ENCODE measurements around the gene RPS18. TPM values are rescaled to one million over a fixed set of nuclear protein-coding genes. Genes with fewer than 3 reads are reported as not detected.

The RPS18 gene
- total RNA-seq, 2 experiments from 2014 or later = 5,497 to 5,551 TPM

DNA sequence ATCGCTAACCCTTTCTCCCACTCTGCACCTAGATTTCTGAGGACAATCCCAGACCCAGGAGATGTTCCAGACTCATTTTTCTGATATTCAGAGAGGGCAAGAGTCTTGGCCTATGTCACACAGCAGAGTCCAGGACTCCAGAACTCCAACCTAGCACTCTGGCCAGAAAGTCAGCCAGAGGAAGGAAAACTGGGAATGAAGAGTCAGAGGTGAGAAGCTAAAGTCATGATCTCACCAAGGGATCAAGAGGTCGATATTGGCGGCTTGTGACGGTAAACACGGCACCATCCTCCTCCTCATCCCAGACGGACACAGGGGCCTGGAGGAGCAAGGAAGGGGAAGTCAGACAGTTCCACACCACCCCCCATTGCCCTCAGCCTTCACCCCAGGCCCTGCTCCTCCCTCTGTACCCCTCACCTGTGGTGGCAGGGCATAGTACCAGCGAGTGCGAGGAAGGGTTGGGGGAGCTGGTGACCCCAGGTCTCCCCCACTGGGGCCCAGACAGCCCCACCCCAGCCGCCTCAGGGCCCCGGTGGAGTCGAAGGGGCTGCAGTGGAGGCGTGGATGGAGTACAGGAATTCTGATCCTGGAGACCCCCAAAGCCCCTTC lies 25.0 kb downstream of the RPS18 start:
- DNase-seq = no peak
- intact Hi-C loops (cut with micrococcal nuclease) = no loop called here
- CTCF ChIA-PET = no interaction called here
- Mint-ChIP-seq H3K4me1 (ENCODE audit: low read depth) (peaks cover 25% of the 10 kb centered on the region), H3K27ac (peak overlapping the region; percentile 4), H3K36me3 (ENCODE audit: low read depth) (peaks cover 19% of the 10 kb centered on the region), H3K9me3 (no peaks in the 10 kb centered on the region), H3K27me3 (ENCODE audit: low read depth) (no peaks in the 10 kb centered on the region), H3K4me3 (no peak overlapping the region)

DNA sequence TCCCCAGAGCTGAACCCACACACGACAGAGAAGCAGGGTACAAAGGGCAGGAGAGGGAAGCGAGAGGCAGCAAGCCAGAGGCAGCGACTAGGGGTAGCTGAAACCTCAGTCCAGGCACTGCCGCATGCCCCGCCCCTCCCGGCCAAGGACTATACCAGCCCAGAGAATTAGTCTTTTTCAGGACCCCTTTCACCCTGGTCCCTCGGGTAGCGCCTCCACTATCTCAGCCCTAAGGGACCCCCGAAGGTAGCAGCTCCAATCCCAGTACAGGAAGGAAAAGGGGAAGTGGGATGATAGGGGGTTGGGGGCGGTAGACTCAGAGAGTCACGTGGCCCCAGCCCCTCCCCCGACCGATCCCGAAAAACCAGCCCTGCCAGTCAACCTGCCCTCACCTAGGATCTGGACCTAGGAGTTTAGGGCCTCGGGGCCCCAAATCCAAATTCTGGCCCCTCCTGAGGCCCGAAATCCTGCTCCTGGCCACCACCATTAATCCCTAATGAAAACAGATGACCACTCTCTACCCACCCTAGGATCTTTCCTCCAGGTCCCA lies 25.6 kb downstream of the RPS18 start:
- H3K4me1 Mint-ChIP-seq (ENCODE audit: low read depth) = peaks cover 25% of the 10 kb centered on the region
- no peaks in the 10 kb centered on the region for H3K27me3 Mint-ChIP-seq (ENCODE audit: low read depth)
- peaks cover 22% of the 10 kb centered on the region for H3K36me3 Mint-ChIP-seq (ENCODE audit: low read depth)
- H3K27ac Mint-ChIP-seq = no peak overlapping the region
- peak overlapping the region; percentile 32 for H3K4me3 Mint-ChIP-seq
- CTCF ChIA-PET = interaction anchor here (1.0 kb wide), 1 partner anchor 20 kb away, joined by 4 read pairs; no protein-coding TSS in a partner anchor
- H3K9me3 Mint-ChIP-seq = no peaks in the 10 kb centered on the region
- intact Hi-C loops (cut with micrococcal nuclease) = no loop called here
- DNase-seq = no peak

DNA sequence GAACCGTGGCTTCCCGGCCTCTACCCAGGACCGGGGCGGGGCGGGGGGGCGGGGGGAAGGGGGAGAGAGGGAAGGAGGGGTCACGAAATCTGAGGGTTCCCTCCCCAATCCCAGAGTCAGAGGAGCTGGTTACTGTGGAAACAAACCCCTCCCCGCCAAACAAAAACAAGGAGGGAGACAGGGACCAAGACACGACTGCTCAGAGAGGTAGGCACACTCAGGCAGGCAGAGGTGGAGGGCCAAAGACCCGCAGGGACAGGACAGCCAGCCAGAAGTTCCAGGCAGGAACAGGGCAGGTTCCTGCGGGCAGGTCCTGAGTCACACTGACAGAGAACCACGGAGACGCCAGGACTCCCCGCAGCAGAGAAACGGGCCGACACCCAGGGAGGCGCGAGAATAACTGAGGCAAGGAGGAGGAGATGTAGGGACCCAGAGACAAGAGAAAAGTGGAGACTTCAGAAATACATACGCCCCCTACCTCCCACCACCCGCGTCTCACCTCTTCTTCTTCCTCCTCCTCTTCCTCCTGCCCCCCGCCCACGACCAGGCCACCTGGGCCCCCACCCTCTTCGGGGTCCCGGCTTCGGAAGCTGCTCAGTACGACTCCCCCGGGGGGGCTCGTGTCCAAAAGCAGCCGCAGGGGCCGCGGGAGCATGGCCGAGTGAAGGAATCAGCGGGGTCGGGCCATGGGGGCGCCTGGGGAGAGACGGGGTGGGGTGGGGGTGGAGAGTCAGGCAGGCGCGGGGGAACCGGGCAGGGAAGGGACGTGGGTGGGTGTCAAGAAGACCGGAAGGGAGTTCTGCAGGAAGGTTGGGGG lies 26.3 kb downstream of the RPS18 start:
- peaks cover 25% of the 10 kb centered on the region for H3K4me1 Mint-ChIP-seq (ENCODE audit: low read depth)

DNA sequence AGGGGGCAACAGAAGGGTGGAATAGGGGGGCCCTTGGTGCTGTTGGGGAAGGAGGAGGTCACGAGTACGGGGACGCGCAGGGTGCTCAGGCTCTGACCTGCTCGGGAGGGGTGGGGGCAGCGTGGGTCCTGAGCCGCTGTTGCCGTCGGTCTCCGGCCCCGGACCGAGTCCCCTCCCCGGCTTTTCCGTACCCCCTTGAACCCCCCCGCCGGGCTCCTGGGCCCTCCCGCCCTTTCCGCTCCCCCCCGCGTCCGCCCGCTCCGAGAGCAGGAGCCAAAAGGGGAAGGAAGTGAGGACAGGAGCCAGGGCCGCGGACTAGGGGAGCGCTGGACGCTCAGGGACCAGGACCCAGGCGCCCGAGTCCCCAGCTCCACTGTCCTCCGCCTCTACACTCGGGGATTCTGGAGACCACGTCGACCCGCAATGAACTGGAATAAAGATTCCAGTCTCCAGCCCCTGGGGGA lies 26.9 kb downstream of the RPS18 start, which contains the start of gene RGL2:
RGL2 (minus strand) TSS at position 170 of the 464 bp plus-strand sequence. CDS start 332 bp downstream, outside the sequence.
- CTCF ChIA-PET = interaction anchor here (0.6 to 1.7 kb wide), 7 partner anchors 10 to 49 kb away, joined by 3 to 13 read pairs (median 4); partner anchors contain the start of genes RPS18, VPS52 and WDR46
- Mint-ChIP-seq H3K4me1 (ENCODE audit: low read depth) (peaks cover 28% of the 10 kb centered on the region), H3K27ac (peak within 1 kb of the TSS; percentile 98), H3K4me3 (peak within 1 kb of the TSS; percentile 85), H3K36me3 (ENCODE audit: low read depth) (peaks cover 24% of the 10 kb centered on the region), H3K9me3 (no peaks in the 10 kb centered on the region), H3K27me3 (ENCODE audit: low read depth) (no peaks in the 10 kb centered on the region)
- DNase-seq = peak; percentile 77
- intact Hi-C loops (cut with micrococcal nuclease) = loop anchor here (1.0 to 2.0 kb wide), 9 partner anchors 10 to 112 kb away; partner anchors contain the start of genes B3GALT4, PFDN6, PHF1 and RXRB

More for the DNA sequence above, 26.3 kb downstream of the RPS18 start:
- intact Hi-C loops (cut with micrococcal nuclease) = loop anchor here (1.0 to 2.0 kb wide), 3 partner anchors 9 to 113 kb away; partner anchors contain the start of genes PFDN6, PHF1 and WDR46
- DNase-seq = peak; percentile 74
- CTCF ChIA-PET = interaction anchor here (1.0 to 1.7 kb wide), 4 partner anchors 13 to 46 kb away, joined by 4 to 13 read pairs (median 5); partner anchors contain the start of genes RPS18 and VPS52
- Mint-ChIP-seq H3K36me3 (ENCODE audit: low read depth) (peaks cover 21% of the 10 kb centered on the region), H3K4me3 (peak overlapping the region; percentile 85), H3K27me3 (ENCODE audit: low read depth) (no peaks in the 10 kb centered on the region), H3K27ac (peak overlapping the region; percentile 98), H3K9me3 (no peaks in the 10 kb centered on the region)

GRCh38 chr6:33299237-33299944 lies 27.5 kb downstream of the RPS18 start:
- CTCF ChIA-PET = interaction anchor here (0.6 to 1.7 kb wide), 8 partner anchors 10 to 49 kb away, joined by 3 to 13 read pairs (median 4); partner anchors contain the start of genes RPS18, VPS52 and WDR46
- peak overlapping the region; percentile 98 for H3K27ac Mint-ChIP-seq
- no peaks in the 10 kb centered on the region for H3K27me3 Mint-ChIP-seq (ENCODE audit: low read depth)
- peaks cover 29% of the 10 kb centered on the region for H3K4me1 Mint-ChIP-seq (ENCODE audit: low read depth)
- H3K9me3 Mint-ChIP-seq = no peaks in the 10 kb centered on the region
- peak; percentile 96 for DNase-seq
- intact Hi-C loops (cut with micrococcal nuclease) = loop anchor here (1.0 to 2.0 kb wide), 8 partner anchors 15 to 111 kb away; partner anchors contain the start of genes B3GALT4, PHF1, RXRB and SLC39A7
- peaks cover 26% of the 10 kb centered on the region for H3K36me3 Mint-ChIP-seq (ENCODE audit: low read depth)
- H3K4me3 Mint-ChIP-seq = peak overlapping the region; percentile 85

- CTCF ChIA-PET = interaction anchor here (1.9 kb wide), 1 partner anchor 9 kb away, joined by 5 read pairs; no protein-coding TSS in a partner anchor
- Mint-ChIP-seq H3K27me3 (ENCODE audit: low read depth) (no peaks in the 10 kb centered on the region), H3K9me3 (no peaks in the 10 kb centered on the region), H3K4me1 (ENCODE audit: low read depth) (peaks cover 44% of the 10 kb centered on the region), H3K4me3 (no peak overlapping the region), H3K27ac (no peak overlapping the region), H3K36me3 (ENCODE audit: low read depth) (peaks cover 33% of the 10 kb centered on the region)
- DNase-seq = no peak
- intact Hi-C loops (cut with micrococcal nuclease) = no loop called here
Measured at GRCh38 chr6:33301877-33302276, 30.0 kb downstream of the RPS18 start.

- CTCF ChIA-PET = no interaction called here
- H3K4me1 Mint-ChIP-seq (ENCODE audit: low read depth) = peaks cover 44% of the 10 kb centered on the region
- H3K4me3 Mint-ChIP-seq = no peak overlapping the region
- H3K27me3 Mint-ChIP-seq (ENCODE audit: low read depth) = no peaks in the 10 kb centered on the region
- peaks cover 42% of the 10 kb centered on the region for H3K36me3 Mint-ChIP-seq (ENCODE audit: low read depth)
- intact Hi-C loops (cut with micrococcal nuclease) = no loop called here
- no peaks in the 10 kb centered on the region for H3K9me3 Mint-ChIP-seq
- DNase-seq = no peak
- H3K27ac Mint-ChIP-seq = peak overlapping the region; percentile 65
Measured at GRCh38 chr6:33304216-33304615, 32.3 kb downstream of the RPS18 start.

GRCh38 chr6:33305052-33305451 lies 33.2 kb downstream of the RPS18 start:
- no peak for DNase-seq
- Mint-ChIP-seq H3K4me1 (ENCODE audit: low read depth) (peaks cover 40% of the 10 kb centered on the region), H3K9me3 (no peaks in the 10 kb centered on the region), H3K36me3 (ENCODE audit: low read depth) (peaks cover 34% of the 10 kb centered on the region), H3K4me3 (no peak overlapping the region), H3K27ac (peak overlapping the region; percentile 30), H3K27me3 (ENCODE audit: low read depth) (no peaks in the 10 kb centered on the region)
- CTCF ChIA-PET = no interaction called here
- intact Hi-C loops (cut with micrococcal nuclease) = no loop called here

- H3K27me3 Mint-ChIP-seq (ENCODE audit: low read depth) = no peaks in the 10 kb centered on the region
- no peaks in the 10 kb centered on the region for H3K9me3 Mint-ChIP-seq
- CTCF ChIA-PET = no interaction called here
- no peak for DNase-seq
- H3K4me3 Mint-ChIP-seq = no peak overlapping the region
- H3K27ac Mint-ChIP-seq = peak overlapping the region; percentile 1
- H3K36me3 Mint-ChIP-seq (ENCODE audit: low read depth) = peaks cover 27% of the 10 kb centered on the region
- intact Hi-C loops (cut with micrococcal nuclease) = no loop called here
- H3K4me1 Mint-ChIP-seq (ENCODE audit: low read depth) = peaks cover 37% of the 10 kb centered on the region
Measured at GRCh38 chr6:33306356-33306755, 34.5 kb downstream of the RPS18 start.

GRCh38 chr6:33312361-33313104 lies 40.7 kb downstream of the RPS18 start:
- intact Hi-C loops (cut with micrococcal nuclease) = loop anchor here (2.0 to 10.0 kb wide), 4 partner anchors 106 to 468 kb away; partner anchors contain the start of genes CUTA and PSMB8
- H3K27ac Mint-ChIP-seq = peak overlapping the region; percentile 99
- DNase-seq = peak; percentile 92
- peak overlapping the region; percentile 99 for H3K4me3 Mint-ChIP-seq
- H3K36me3 Mint-ChIP-seq (ENCODE audit: low read depth) = peaks cover 37% of the 10 kb centered on the region
- H3K9me3 Mint-ChIP-seq = no peaks in the 10 kb centered on the region
- CTCF ChIA-PET = interaction anchor here (0.9 to 3.2 kb wide), 8 partner anchors 12 to 113 kb away, joined by 3 to 29 read pairs (median 6); partner anchors contain the start of genes B3GALT4, PFDN6 and WDR46
- peaks cover 56% of the 10 kb centered on the region for H3K4me1 Mint-ChIP-seq (ENCODE audit: low read depth)
- H3K27me3 Mint-ChIP-seq (ENCODE audit: low read depth) = no peaks in the 10 kb centered on the region
